Duodenal mucosa (tissue), 2 donors: ENCODE measurements around the gene AFF3.

Experiments used
- H3K27ac ChIP-seq: one replicate; pipeline ENCODE4 v1.7.0; 2013; ENCODE audit warnings: low read depth, low read length
- H3K27me3 ChIP-seq, 2 donors: one replicate each; pipeline ENCODE4 v1.7.0; 2013; ENCODE audit warnings: low read length in 2 of 2, control low read depth in 1 of 2; ENCODE audit not compliant: insufficient read depth in 2 of 2, control insufficient read depth in 1 of 2
- H3K36me3 ChIP-seq, 2 donors: one replicate each; pipeline ENCODE4 v1.7.0; 2013; ENCODE audit warnings: low read length in 2 of 2, control low read depth in 1 of 2; ENCODE audit not compliant: insufficient read depth in 2 of 2, control insufficient read depth in 1 of 2
- H3K4me1 ChIP-seq, 2 donors: one replicate each; pipeline ENCODE4 v1.7.0; 2013; ENCODE audit warnings: low read length in 2 of 2, control low read depth in 1 of 2; ENCODE audit not compliant: insufficient read depth in 2 of 2, control insufficient read depth in 1 of 2
- H3K4me3 ChIP-seq, 2 donors: one replicate each; pipeline ENCODE4 v1.7.0; 2013; ENCODE audit warnings: low read length in 2 of 2, low read depth in 1 of 2
- H3K9ac ChIP-seq, 2 donors: one replicate each; pipeline ENCODE4 v1.7.0; 2013; ENCODE audit warnings: low read length in 2 of 2, low read depth in 1 of 2
- H3K9me3 ChIP-seq, 2 donors: one replicate each; pipeline ENCODE4 v1.7.0; 2013; ENCODE audit warnings: low read length in 2 of 2, control low read depth in 1 of 2; ENCODE audit not compliant: control insufficient read depth in 1 of 2

The AFF3 gene

GRCh38 chr2:99631700-99632099, 510.7 kb downstream of the AFF3 start:
- no peak overlapping the region for H3K4me3 ChIP-seq
- H3K27me3 ChIP-seq = no peaks in the 10 kb centered on the region
- no peak overlapping the region for H3K9ac ChIP-seq
- no peaks in the 10 kb centered on the region for H3K4me1 ChIP-seq
- no peak overlapping the region for H3K27ac ChIP-seq
- no peaks in the 10 kb centered on the region for H3K36me3 ChIP-seq
- H3K9me3 ChIP-seq = no peaks in the 10 kb centered on the region

- Histone ChIP-seq H3K27ac (no peak overlapping the region), H3K27me3 (no peaks in the 10 kb centered on the region), H3K4me1 (no peaks in the 10 kb centered on the region), H3K9me3 (no peaks in the 10 kb centered on the region), H3K9ac (no peak overlapping the region), H3K36me3 (no peaks in the 10 kb centered on the region), H3K4me3 (no peak overlapping the region)
These were observed 513.1 kb downstream of the AFF3 start for GRCh38 chr2:99629320-99629719.

- Histone ChIP-seq H3K4me3 (no peak overlapping the region), H3K27me3 (no peaks in the 10 kb centered on the region), H3K27ac (no peak overlapping the region)
These were observed 516.2 kb downstream of the AFF3 start for GRCh38 chr2:99626158-99626557.

GRCh38 chr2:99624677-99625076, 517.7 kb downstream of the AFF3 start:
- Histone ChIP-seq H3K27ac (no peak overlapping the region), H3K36me3 (no peaks in the 10 kb centered on the region), H3K9me3 (no peaks in the 10 kb centered on the region), H3K4me3 (no peak overlapping the region), H3K4me1 (no peaks in the 10 kb centered on the region), H3K27me3 (no peaks in the 10 kb centered on the region), H3K9ac (no peak overlapping the region)

More at GRCh38 chr2:99626158-99626557, 516.2 kb downstream of the AFF3 start:
- Histone ChIP-seq H3K36me3 (no peaks in the 10 kb centered on the region), H3K4me1 (no peaks in the 10 kb centered on the region), H3K9ac (no peak overlapping the region), H3K9me3 (no peaks in the 10 kb centered on the region)

- Histone ChIP-seq H3K9ac (no peak overlapping the region), H3K4me1 (no peaks in the 10 kb centered on the region), H3K27ac (no peak overlapping the region), H3K36me3 (no peaks in the 10 kb centered on the region), H3K9me3 (no peaks in the 10 kb centered on the region), H3K4me3 (no peak overlapping the region), H3K27me3 (no peaks in the 10 kb centered on the region)
These were observed 518.8 kb downstream of the AFF3 start for GRCh38 chr2:99623613-99624012.

GRCh38 chr2:99623035-99623434, 519.4 kb downstream of the AFF3 start:
- Histone ChIP-seq H3K4me3 (no peak overlapping the region), H3K9ac (no peak overlapping the region), H3K27me3 (no peaks in the 10 kb centered on the region), H3K36me3 (no peaks in the 10 kb centered on the region), H3K9me3 (no peaks in the 10 kb centered on the region), H3K4me1 (no peaks in the 10 kb centered on the region), H3K27ac (no peak overlapping the region)

GRCh38 chr2:99622534-99622933, 519.9 kb downstream of the AFF3 start:
- H3K27ac ChIP-seq = no peak overlapping the region
- no peaks in the 10 kb centered on the region for H3K4me1 ChIP-seq
- no peaks in the 10 kb centered on the region for H3K27me3 ChIP-seq
- H3K9ac ChIP-seq = no peak overlapping the region
- H3K4me3 ChIP-seq = no peak overlapping the region
- H3K9me3 ChIP-seq = no peaks in the 10 kb centered on the region
- no peaks in the 10 kb centered on the region for H3K36me3 ChIP-seq

- Histone ChIP-seq H3K9me3 (no peaks in the 10 kb centered on the region), H3K27ac (no peak overlapping the region), H3K36me3 (no peaks in the 10 kb centered on the region), H3K4me1 (no peaks in the 10 kb centered on the region), H3K27me3 (no peaks in the 10 kb centered on the region), H3K4me3 (no peak overlapping the region), H3K9ac (no peak overlapping the region)
These were observed 520.6 kb downstream of the AFF3 start for GRCh38 chr2:99621774-99622173.

GRCh38 chr2:99621106-99621505, 521.3 kb downstream of the AFF3 start:
- H3K27ac ChIP-seq = no peak overlapping the region
- no peak overlapping the region for H3K9ac ChIP-seq
- no peak overlapping the region for H3K4me3 ChIP-seq

GRCh38 chr2:99619151-99619550, 523.2 kb downstream of the AFF3 start:
- H3K4me1 ChIP-seq = no peaks in the 10 kb centered on the region
- H3K9me3 ChIP-seq = no peaks in the 10 kb centered on the region
- H3K4me3 ChIP-seq = no peak overlapping the region
- H3K36me3 ChIP-seq = no peaks in the 10 kb centered on the region
- no peak overlapping the region for H3K9ac ChIP-seq
- no peaks in the 10 kb centered on the region for H3K27me3 ChIP-seq
- H3K27ac ChIP-seq = no peak overlapping the region

More at GRCh38 chr2:99621106-99621505, 521.3 kb downstream of the AFF3 start:
- no peaks in the 10 kb centered on the region for H3K4me1 ChIP-seq
- H3K36me3 ChIP-seq = no peaks in the 10 kb centered on the region
- H3K9me3 ChIP-seq = no peaks in the 10 kb centered on the region
- H3K27me3 ChIP-seq = no peaks in the 10 kb centered on the region

- no peaks in the 10 kb centered on the region for H3K27me3 ChIP-seq
- H3K4me3 ChIP-seq = no peak overlapping the region
- no peaks in the 10 kb centered on the region for H3K4me1 ChIP-seq
- no peak overlapping the region for H3K27ac ChIP-seq
- no peaks in the 10 kb centered on the region for H3K36me3 ChIP-seq
- H3K9me3 ChIP-seq = no peaks in the 10 kb centered on the region
- H3K9ac ChIP-seq = no peak overlapping the region
These were observed 523.8 kb downstream of the AFF3 start for GRCh38 chr2:99618579-99619097.
